Liver (tissue), 3 donors: ENCODE measurements around the gene PIAS4.

Source experiments
- CTCF ChIP-seq: fragments of 150-350 bp; IDR thresholded peaks from 2 replicates; pipeline ENCODE4 v1.5.1; 2017; ENCODE audit warnings: improper control_type of control experiment, low read depth, low read length; ENCODE audit not compliant: missing input control
- HNF4A ChIP-seq, 2 donors: conservative IDR thresholded peaks; 2 replicates each; pipeline ENCODE4 v1.6.1; 2016; ENCODE audit warnings: antibody characterized with exemption in 2 of 2, mild to moderate bottlenecking in 2 of 2
- JUND ChIP-seq, 2 donors: IDR thresholded peaks; 2 replicates each; pipeline ENCODE4 v1.6.1; 2016; ENCODE audit warnings: antibody characterized with exemption in 2 of 2
- REST ChIP-seq: IDR thresholded peaks from 2 replicates; pipeline ENCODE4 v1.6.1; 2016; ENCODE audit warnings: antibody characterized with exemption, mild to moderate bottlenecking
- YY1 ChIP-seq: IDR thresholded peaks from 2 replicates; pipeline ENCODE4 v1.6.1; 2016; ENCODE audit warnings: antibody characterized with exemption, mild to moderate bottlenecking
- donor health status: healthy.
- donor health status: healthy.

GRCh38 chr19:4052114-4052992 is 44.8 kb downstream of the PIAS4 start:
- TF ChIP-seq JUND (IDR thresholded peaks at IDR 0.05) (peak in 1 of 2 donors; percentile 62), CTCF (no peak), REST (peak; percentile 53), HNF4A (conservative IDR thresholded peaks at IDR 0.05) (peak; percentile 94 to 95), YY1 (peak; percentile 53)
